ENCODE data around the gene GALNT3.

The GALNT3 gene

DNA sequence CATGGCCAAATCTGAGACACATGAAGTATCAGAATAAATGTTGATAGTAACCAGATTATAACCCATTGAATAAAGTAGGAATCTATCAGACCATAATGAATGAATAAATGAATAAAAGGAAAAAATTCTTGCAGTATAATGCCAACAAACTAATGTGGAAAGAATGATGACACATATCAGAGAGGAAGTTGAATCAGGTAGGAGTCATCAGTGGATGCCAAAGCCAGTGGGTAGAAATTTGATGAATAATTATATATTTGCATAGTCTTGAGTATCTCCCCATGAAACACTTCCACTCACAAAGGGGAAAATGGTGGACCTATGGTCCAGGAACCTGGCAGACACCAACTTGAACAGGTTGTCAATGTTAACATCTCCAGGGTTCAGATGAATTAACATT, 68.6 kb downstream of the GALNT3 start:
- DNase-seq (ENCODE audit: low read depth in 2 of 2), result no peak

DNA sequence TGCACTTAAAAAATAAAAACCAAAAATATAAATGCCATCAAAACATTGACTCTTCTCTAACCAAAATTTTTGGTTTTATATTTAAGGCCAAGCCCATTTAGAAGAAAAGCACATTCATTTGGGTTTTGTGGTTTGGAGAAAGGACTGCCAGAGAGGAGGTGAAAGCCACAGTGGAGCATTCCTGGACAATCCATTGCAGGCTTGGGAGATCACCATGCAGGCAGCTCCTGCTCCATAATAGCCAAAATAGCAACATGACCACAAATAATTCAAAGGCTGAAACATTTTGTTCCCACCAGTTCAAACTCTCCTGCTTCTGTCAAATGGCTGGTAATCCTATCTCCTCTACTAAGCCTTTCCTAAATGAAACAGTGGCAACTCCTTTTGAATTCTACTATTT, 73.5 kb downstream of the GALNT3 start:
- DNase-seq (ENCODE audit: low read depth in 2 of 2), result no peak

DNA sequence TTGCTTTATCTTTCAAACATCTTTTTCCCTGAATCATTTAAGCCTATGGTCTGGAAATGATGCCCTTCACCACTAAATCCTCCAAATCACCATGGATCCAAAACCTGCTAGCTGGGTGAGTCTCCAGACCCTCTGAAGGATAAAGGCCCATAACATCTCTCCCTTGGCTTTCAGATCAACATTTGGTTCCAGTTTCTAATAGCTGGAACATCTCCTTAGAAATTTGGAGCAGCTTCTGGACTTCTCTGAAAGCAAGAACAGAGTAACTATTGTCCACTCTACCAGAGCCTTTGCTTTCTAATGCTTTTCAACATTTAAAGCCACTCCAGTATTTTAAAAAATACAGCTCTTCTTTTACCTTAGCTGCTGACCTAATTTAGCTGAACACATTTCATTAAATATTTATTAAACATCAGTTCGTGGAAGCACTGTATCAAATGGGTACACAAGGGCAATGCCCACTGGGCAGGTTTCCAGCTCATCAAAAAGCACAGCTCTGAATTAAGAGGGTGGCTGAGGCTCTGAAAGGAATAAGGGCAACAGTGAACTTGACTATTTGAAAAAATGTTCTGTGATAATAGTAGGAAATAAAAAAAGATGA, 75.3 kb downstream of the GALNT3 start:
- no peak for DNase-seq (ENCODE audit: low read depth in 2 of 2)

DNA sequence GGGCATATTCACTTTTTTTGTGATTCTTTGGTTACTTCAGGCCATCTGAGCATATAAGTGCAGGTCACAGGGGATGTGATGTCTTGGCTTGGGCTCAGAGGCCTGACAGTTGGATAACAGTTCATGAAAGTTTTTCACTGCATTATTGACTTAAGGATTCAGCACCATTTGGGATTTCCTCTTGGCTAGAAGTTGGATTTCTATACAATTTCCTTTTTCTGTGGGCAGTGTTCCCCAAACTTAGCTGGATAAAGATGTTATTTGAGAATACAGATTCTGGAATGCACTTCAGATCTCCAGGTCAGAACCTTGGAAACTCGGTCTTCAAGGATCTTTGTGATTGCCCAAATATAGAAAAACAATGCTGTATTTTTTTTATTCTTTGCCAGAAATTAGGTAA, 78.0 kb downstream of the GALNT3 start:
- no peak for DNase-seq (ENCODE audit: low read depth in 2 of 2)

DNA sequence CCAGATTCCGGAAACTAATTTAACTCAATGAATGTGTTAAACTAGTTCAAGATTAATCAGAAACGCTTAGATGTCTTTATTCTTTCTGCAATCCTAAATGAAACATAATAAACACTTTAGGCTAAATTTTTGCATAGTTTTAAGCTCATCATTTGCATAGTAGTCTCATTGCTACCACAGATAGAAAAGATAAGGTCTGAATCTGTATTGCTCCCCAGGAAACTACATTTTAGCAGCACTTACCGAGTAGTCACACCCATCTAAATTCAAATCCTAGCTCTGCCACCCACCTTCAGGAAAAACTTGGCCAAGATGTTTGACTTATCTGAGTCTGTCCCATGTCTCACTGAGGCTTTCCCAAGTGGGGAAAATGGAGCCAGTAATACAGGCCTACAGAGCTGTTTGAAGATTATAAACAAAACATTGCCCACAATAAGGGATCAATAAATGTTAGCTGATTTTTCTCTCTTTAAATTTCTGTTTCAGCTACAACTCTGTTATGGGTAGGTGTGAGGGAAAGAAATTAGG, 87.0 kb downstream of the GALNT3 start:
- no peak for DNase-seq (ENCODE audit: low read depth in 2 of 2)

DNA sequence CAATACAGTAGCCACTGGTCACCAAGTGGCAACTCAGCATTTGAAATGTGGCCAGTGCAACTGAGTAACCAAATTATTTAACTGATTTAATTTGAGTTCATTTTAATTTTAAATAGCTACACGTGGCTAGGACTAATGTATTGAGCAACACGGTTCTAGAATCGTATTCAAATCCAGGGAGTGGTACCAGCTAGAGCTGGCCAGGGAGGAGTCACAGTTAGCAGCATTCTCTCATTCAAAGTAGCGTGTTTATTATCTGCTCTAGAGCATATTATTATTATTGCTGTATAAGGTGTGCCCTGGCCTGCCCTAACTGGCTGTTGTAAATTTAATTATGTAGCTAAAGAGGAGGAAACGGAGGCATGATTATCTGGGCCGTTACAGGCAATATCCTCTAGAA, 92.9 kb downstream of the GALNT3 start:
- DNase-seq (ENCODE audit: low read depth in 2 of 2), result no peak

DNA sequence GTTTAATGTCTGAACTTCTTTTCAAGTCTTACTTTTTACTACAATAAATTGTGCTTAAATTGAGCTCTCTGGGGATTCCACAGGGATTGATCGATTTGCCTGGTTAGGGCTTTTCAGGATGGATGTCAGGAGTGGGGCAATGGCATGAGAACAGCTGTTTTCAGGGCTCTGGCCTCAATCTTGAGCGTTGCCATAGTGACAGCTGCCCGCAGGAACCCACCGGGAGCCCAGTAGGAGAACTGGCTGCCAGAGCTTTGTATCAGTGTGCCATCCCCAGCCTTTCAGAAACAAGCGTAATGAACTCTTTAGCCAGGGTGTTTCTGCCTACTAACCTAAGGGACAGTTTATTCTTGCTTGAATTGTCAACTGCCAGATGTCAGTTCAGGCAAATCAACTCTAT, 93.5 kb downstream of the GALNT3 start:
- DNase-seq (ENCODE audit: low read depth in 2 of 2), result no peak

DNA sequence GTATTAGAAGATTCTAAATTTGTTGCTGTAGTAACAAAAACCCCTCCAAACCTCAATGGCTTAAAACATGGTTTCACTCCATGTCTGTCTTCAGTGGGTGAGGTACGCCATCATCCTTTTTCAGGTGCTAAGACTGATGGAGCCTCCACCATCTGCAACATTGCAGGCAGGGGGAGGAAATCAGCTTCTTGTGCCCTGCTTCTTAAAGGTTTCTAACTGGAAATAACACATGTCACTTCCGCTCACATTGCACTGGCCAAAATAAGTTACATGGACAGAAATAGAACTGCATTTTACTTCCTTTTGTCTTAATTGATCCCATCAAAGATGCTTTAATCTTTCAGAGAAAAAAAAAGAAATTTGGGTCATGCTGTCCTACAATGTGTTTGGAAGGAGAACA, 94.1 kb downstream of the GALNT3 start:
- no peak for DNase-seq (ENCODE audit: low read depth in 2 of 2)

DNA sequence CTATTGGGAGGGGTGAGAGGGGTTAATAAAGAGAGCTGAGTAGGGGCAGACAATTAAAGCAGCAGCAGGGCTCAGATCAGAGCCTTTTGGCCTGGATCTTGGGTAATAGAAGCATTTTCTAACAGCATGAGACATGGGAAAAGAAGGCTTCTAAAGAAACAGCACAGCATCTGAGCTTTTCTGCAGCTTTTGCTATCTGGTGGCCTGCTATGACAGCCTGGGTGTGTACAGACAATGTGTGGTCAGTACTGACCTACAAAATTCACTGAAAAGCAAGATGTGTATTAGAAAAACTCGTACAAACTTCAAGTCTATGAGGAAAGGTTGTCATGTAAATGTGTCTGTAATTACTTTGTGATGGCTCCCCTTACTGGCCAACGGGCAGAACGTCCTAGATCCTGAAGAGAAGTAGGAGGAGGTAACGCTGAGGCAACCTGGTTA, 95.6 kb downstream of the GALNT3 start:
- DNase-seq (ENCODE audit: low read depth in 2 of 2), result no peak

DNA sequence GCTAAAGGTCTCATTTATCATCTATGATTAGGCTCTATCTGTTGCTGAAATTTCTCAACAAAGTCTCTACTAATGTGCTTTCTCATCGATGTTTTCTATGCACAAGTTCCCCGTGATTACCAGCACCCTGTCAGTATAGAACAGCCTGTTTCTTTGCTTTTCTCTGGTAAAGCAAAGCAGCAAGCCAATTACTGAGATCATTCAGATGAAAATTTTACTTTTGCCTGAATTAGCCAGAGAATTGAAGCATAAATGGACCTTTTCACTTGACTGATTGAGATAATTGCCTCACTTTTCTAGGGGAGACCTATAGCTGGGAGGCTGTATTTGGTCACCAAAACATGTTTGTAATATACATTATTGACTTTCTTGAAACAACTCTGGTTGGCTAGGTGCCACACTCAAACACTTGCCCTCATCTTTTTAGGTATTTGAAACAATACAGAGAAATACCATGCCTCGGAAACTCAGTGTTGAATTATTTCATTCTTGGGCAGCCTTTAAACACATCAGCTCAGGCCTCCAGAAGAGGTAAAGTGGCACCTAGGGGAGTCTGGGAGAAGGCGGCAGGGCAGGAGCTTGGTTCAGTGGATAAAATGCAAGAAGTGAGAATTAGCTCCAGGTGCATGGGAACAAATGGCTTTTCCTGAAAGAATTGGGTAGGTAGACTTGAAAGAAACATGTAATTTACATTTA, 96.2 kb downstream of the GALNT3 start:
- no peak for DNase-seq (ENCODE audit: low read depth in 2 of 2)

All from stimulated activated CD8-positive, alpha-beta memory T cell treated with anti-CD3 and anti-CD28 coated beads, Interleukin-2, amount 100 ng/mL, for 48 hours (primary cell).